Measurements from ENCODE around the gene MYO9B. TPM values are rescaled to one million over a fixed set of nuclear protein-coding genes. Genes with fewer than 3 reads are reported as not detected.

MYO9B gene
- total and polyA plus RNA-seq, 9 of the 15 experiments (the other 6 are each of a cell fraction or from before 2014, with no cell fraction given): 2.4 to 77.6 (median 23.0) TPM

GRCh38 chr19:17129377-17129776 lies 53.8 kb downstream of the MYO9B start (continued):
- TF ChIP-seq, protein P1, sequence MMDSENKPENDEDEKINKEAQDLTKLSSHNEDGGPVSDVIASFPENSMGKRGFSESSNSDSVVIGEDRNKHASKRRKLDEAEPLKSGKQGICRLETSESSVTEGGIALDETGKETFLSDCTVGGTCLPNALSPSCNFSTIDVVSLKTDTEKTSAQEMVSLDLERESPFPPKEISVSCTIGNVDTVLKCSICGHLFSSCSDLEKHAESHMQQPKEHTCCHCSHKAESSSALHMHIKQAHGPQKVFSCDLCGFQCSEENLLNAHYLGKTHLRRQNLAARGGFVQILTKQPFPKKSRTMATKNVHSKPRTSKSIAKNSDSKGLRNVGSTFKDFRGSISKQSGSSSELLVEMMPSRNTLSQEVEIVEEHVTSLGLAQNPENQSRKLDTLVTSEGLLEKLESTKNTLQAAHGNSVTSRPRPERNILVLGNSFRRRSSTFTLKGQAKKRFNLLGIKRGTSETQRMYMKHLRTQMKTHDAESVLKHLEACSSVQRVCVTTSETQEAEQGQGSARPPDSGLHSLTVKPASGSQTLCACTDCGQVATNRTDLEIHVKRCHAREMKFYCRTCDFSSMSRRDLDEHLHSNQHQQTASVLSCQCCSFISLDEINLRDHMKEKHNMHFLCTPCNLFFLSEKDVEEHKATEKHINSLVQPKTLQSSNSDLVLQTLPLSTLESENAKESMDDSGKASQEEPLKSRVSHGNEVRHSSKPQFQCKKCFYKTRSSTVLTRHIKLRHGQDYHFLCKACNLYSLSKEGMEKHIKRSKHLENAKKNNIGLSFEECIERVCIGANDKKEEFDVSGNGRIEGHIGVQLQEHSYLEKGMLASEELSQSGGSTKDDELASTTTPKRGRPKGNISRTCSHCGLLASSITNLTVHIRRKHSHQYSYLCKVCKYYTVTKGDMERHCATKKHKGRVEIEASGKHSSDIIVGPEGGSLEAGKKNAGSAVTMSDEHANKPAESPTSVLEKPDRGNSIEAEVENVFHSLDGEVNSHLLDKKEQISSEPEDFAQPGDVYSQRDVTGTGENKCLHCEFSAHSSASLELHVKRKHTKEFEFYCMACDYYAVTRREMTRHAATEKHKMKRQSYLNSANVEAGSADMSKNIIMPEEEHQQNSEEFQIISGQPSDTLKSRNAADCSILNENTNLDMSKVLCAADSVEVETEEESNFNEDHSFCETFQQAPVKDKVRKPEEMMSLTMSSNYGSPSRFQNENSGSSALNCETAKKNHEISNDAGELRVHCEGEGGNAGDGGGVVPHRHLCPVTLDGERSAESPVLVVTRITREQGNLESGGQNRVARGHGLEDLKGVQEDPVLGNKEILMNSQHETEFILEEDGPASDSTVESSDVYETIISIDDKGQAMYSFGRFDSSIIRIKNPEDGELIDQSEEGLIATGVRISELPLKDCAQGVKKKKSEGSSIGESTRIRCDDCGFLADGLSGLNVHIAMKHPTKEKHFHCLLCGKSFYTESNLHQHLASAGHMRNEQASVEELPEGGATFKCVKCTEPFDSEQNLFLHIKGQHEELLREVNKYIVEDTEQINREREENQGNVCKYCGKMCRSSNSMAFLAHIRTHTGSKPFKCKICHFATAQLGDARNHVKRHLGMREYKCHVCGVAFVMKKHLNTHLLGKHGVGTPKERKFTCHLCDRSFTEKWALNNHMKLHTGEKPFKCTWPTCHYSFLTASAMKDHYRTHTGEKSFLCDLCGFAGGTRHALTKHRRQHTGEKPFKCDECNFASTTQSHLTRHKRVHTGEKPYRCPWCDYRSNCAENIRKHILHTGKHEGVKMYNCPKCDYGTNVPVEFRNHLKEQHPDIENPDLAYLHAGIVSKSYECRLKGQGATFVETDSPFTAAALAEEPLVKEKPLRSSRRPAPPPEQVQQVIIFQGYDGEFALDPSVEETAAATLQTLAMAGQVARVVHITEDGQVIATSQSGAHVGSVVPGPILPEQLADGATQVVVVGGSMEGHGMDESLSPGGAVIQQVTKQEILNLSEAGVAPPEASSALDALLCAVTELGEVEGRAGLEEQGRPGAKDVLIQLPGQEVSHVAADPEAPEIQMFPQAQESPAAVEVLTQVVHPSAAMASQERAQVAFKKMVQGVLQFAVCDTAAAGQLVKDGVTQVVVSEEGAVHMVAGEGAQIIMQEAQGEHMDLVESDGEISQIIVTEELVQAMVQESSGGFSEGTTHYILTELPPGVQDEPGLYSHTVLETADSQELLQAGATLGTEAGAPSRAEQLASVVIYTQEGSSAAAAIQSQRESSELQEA (IDR thresholded peaks at IDR 0.05; ENCODE audit: low read depth): no peak
